ENCODE measurements around the gene KIF6.

Gene KIF6

GRCh38 chr6:39530201-39530759 is 194.9 kb downstream of the KIF6 start:
- CTCF ChIA-PET = no interaction called here
- no peak for DNase-seq (ENCODE audit: extremely low spot score)
- no peak for TF ChIP-seq HDGF (IDR thresholded peaks at IDR 0.05; ENCODE audit: borderline replicate concordance)
- no peak for TF ChIP-seq PKNOX1 (IDR thresholded peaks at IDR 0.05)
- no peak for TF ChIP-seq ELF4 (IDR thresholded peaks at IDR 0.05)
- POLR2A ChIA-PET = no interaction called here

GRCh38 chr6:39527792-39528564 is 197.2 kb downstream of the KIF6 start:
- ChIA-PET CTCF (no interaction called here), POLR2A (no interaction called here)
- no peak for TF ChIP-seq CTBP1 (IDR thresholded peaks at IDR 0.05; ENCODE audit: borderline replicate concordance)
- TF ChIP-seq ELF4 (IDR thresholded peaks at IDR 0.05) = no peak
- no peak for TF ChIP-seq NFRKB (IDR thresholded peaks at IDR 0.05)
- no peak for TF ChIP-seq L3MBTL2 (conservative IDR thresholded peaks at IDR 0.05)
- TF ChIP-seq FOXA1 (IDR thresholded peaks at IDR 0.05) = no peak
- no peak for TF ChIP-seq HDGF (IDR thresholded peaks at IDR 0.05; ENCODE audit: borderline replicate concordance)
- no peak for DNase-seq (ENCODE audit: extremely low spot score)

DNA sequence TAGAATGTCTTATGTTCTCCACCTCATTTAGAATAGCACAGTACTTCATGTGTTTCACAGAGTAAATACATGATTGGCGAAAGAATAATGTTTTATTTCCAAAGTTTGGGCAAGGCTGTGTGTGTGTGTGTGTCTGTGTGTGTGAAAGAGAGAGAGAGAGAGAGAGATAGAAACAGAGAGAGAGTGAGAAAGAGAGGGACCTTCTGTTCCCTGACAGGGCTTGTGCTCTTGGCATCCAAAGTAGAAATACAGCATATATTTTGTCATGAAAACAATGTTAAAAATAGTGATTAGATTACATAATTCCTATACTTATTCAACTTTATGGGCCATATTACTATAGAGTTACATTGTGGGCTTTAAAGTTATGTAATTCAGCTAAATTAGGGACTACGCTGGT is 201.2 kb downstream of the KIF6 start:
- TF ChIP-seq SUZ12 (IDR thresholded peaks at IDR 0.05) (no peak), SP1 (IDR thresholded peaks at IDR 0.05) (no peak), HDGF (IDR thresholded peaks at IDR 0.05; ENCODE audit: borderline replicate concordance) (no peak), BHLHE40 (IDR thresholded peaks at IDR 0.05; ENCODE audit: borderline replicate concordance) (no peak), L3MBTL2 (conservative IDR thresholded peaks at IDR 0.05) (no peak), PKNOX1 (IDR thresholded peaks at IDR 0.05) (no peak), ZNF384 (IDR thresholded peaks at IDR 0.05) (no peak), ARNT (IDR thresholded peaks at IDR 0.05) (no peak), CTBP1 (IDR thresholded peaks at IDR 0.05; ENCODE audit: borderline replicate concordance) (no peak), FOXM1 (IDR thresholded peaks at IDR 0.05; ENCODE audit: borderline replicate concordance) (no peak), TARDBP (IDR thresholded peaks at IDR 0.05) (no peak), ELF4 (IDR thresholded peaks at IDR 0.05) (no peak), NFRKB (IDR thresholded peaks at IDR 0.05) (no peak), LEF1 (IDR thresholded peaks at IDR 0.05; ENCODE audit: borderline replicate concordance) (no peak), FOXA1 (IDR thresholded peaks at IDR 0.05) (no peak)
- no peak for DNase-seq (ENCODE audit: extremely low spot score)
- CTCF ChIA-PET = no interaction called here
- POLR2A ChIA-PET = no interaction called here

- CTCF ChIA-PET = no interaction called here
- TF ChIP-seq FOXM1 (IDR thresholded peaks at IDR 0.05; ENCODE audit: borderline replicate concordance) (no peak), TARDBP (IDR thresholded peaks at IDR 0.05) (no peak)
- POLR2A ChIA-PET = no interaction called here
- no peak for DNase-seq (ENCODE audit: extremely low spot score)
Measured at GRCh38 chr6:39521958-39522357, 203.2 kb downstream of the KIF6 start.

GRCh38 chr6:39520916-39521315 is 204.3 kb downstream of the KIF6 start:
- POLR2A ChIA-PET = no interaction called here
- TF ChIP-seq SUZ12 (IDR thresholded peaks at IDR 0.05) = no peak
- no peak for TF ChIP-seq HDGF (IDR thresholded peaks at IDR 0.05; ENCODE audit: borderline replicate concordance)
- no peak for TF ChIP-seq FOXA1 (IDR thresholded peaks at IDR 0.05)
- TF ChIP-seq ELF4 (IDR thresholded peaks at IDR 0.05) = no peak
- no peak for TF ChIP-seq TARDBP (IDR thresholded peaks at IDR 0.05)
- TF ChIP-seq LEF1 (IDR thresholded peaks at IDR 0.05; ENCODE audit: borderline replicate concordance) = no peak
- TF ChIP-seq L3MBTL2 (conservative IDR thresholded peaks at IDR 0.05) = no peak
- no peak for TF ChIP-seq CTBP1 (IDR thresholded peaks at IDR 0.05; ENCODE audit: borderline replicate concordance)
- TF ChIP-seq PKNOX1 (IDR thresholded peaks at IDR 0.05) = no peak
- TF ChIP-seq ARNT (IDR thresholded peaks at IDR 0.05) = no peak
- no peak for TF ChIP-seq NFRKB (IDR thresholded peaks at IDR 0.05)
- TF ChIP-seq FOXM1 (IDR thresholded peaks at IDR 0.05; ENCODE audit: borderline replicate concordance) = no peak
- no peak for TF ChIP-seq BHLHE40 (IDR thresholded peaks at IDR 0.05; ENCODE audit: borderline replicate concordance)
- no peak for TF ChIP-seq FOXK2 (IDR thresholded peaks at IDR 0.05)
- TF ChIP-seq ZNF384 (IDR thresholded peaks at IDR 0.05) = no peak
- CTCF ChIA-PET = no interaction called here
- no peak for DNase-seq (ENCODE audit: extremely low spot score)

GRCh38 chr6:39520411-39520810 is 204.8 kb downstream of the KIF6 start:
- POLR2A ChIA-PET = no interaction called here
- CTCF ChIA-PET = no interaction called here
- DNase-seq (ENCODE audit: extremely low spot score) = no peak
- no peak for TF ChIP-seq FOXM1 (IDR thresholded peaks at IDR 0.05; ENCODE audit: borderline replicate concordance)
- TF ChIP-seq LEF1 (IDR thresholded peaks at IDR 0.05; ENCODE audit: borderline replicate concordance) = no peak
- TF ChIP-seq BHLHE40 (IDR thresholded peaks at IDR 0.05; ENCODE audit: borderline replicate concordance) = no peak
- no peak for TF ChIP-seq FOXK2 (IDR thresholded peaks at IDR 0.05)
- no peak for TF ChIP-seq CTBP1 (IDR thresholded peaks at IDR 0.05; ENCODE audit: borderline replicate concordance)
- no peak for TF ChIP-seq ZNF384 (IDR thresholded peaks at IDR 0.05)

- POLR2A ChIA-PET = no interaction called here
- no peak for DNase-seq (ENCODE audit: extremely low spot score)
- TF ChIP-seq TARDBP (IDR thresholded peaks at IDR 0.05) (no peak), FOXK2 (IDR thresholded peaks at IDR 0.05) (no peak), ELF4 (IDR thresholded peaks at IDR 0.05) (no peak), LEF1 (IDR thresholded peaks at IDR 0.05; ENCODE audit: borderline replicate concordance) (no peak)
- CTCF ChIA-PET = no interaction called here
Measured at GRCh38 chr6:39518221-39518620, 207.0 kb downstream of the KIF6 start.
